Neural progenitor cell (in vitro differentiated cells): Measurements from ENCODE around the gene CEP57. TPM values are rescaled to one million over a fixed set of nuclear protein-coding genes. Genes with fewer than 3 reads are reported as not detected.

Source experiments
- DNase-seq: peaks from one replicate; pipeline ENCODE4 v3.0.0-alpha.2; 2016; ENCODE audit warnings: low spot score
- H2AFZ ChIP-seq: fragments of 200-600 bp; sonication (generic); replicated peaks from 2 replicates; pipeline ENCODE4 v1.6.1; 2016; ENCODE audit warnings: antibody characterized with exemption
- H3F3A ChIP-seq: fragments of 200-600 bp; sonication (generic); 2 replicates; pipeline ENCODE4 v1.6.1; 2016; ENCODE audit warnings: antibody characterized with exemption, low read depth
- H3K27ac ChIP-seq: fragments of 200-600 bp; sonication (generic); 2 replicates; pipeline ENCODE4 v1.5.1; 2016; ENCODE audit warnings: mild to moderate bottlenecking
- H3K27me3 ChIP-seq: fragments of 200-600 bp; sonication (generic); 2 replicates; pipeline ENCODE4 v1.6.1; 2016; ENCODE audit warnings: mild to moderate bottlenecking, moderate library complexity
- H3K36me3 ChIP-seq: fragments of 200-600 bp; sonication (generic); 2 replicates; pipeline ENCODE4 v1.5.1; 2016
- H3K4me1 ChIP-seq: fragments of 200-600 bp; sonication (generic); 2 replicates; pipeline ENCODE4 v1.6.1; 2016; ENCODE audit warnings: mixed run types
- H3K4me2 ChIP-seq: fragments of 200-600 bp; sonication (generic); 2 replicates; pipeline ENCODE4 v1.6.1; 2016
- H3K4me3 ChIP-seq: fragments of 200-600 bp; sonication (generic); 2 replicates; pipeline ENCODE4 v1.5.1; 2016
- H3K79me2 ChIP-seq: fragments of 200-600 bp; sonication (generic); 2 replicates; pipeline ENCODE4 v1.6.1; 2016; ENCODE audit warnings: low read depth
- H3K9ac ChIP-seq: fragments of 200-600 bp; sonication (generic); 2 replicates; pipeline ENCODE4 v1.6.1; 2016
- H3K9me3 ChIP-seq: fragments of 200-600 bp; sonication (generic); 2 replicates; pipeline ENCODE4 v1.5.1; 2016; ENCODE audit warnings: low read depth
- H4K20me1 ChIP-seq: fragments of 200-600 bp; sonication (generic); 2 replicates; pipeline ENCODE4 v1.6.1; 2016; ENCODE audit warnings: low read depth
- H3K27ac Mint-ChIP-seq: 3 replicates; pipeline ENCODE4 v1.8.0; 2021; ENCODE audit warnings: mixed read lengths
- H3K27me3 Mint-ChIP-seq: 2 replicates; pipeline ENCODE4 v1.8.0; 2022; ENCODE audit warnings: low read depth, mild to moderate bottlenecking, inconsistent platforms, moderate library complexity, mixed read lengths; ENCODE audit not compliant: insufficient read depth
- H3K36me3 Mint-ChIP-seq: 3 replicates; pipeline ENCODE4 v1.8.0; 2021; ENCODE audit warnings: mixed read lengths
- H3K4me1 Mint-ChIP-seq: 3 replicates; pipeline ENCODE4 v1.8.0; 2021; ENCODE audit warnings: mixed read lengths
- H3K4me3 Mint-ChIP-seq: 3 replicates; pipeline ENCODE4 v1.8.0; 2021; ENCODE audit warnings: mild to moderate bottlenecking, moderate library complexity, mixed read lengths
- H3K9me3 Mint-ChIP-seq: 3 replicates; pipeline ENCODE4 v1.8.0; 2020; ENCODE audit warnings: mixed read lengths
- CTCF ChIP-seq: fragments of 200-600 bp; sonication (generic); IDR thresholded peaks from 2 replicates; pipeline ENCODE4 v1.5.1; 2017; ENCODE audit warnings: antibody characterized with exemption, mild to moderate bottlenecking
- EZH2 ChIP-seq: fragments of 200-600 bp; sonication (generic); IDR thresholded peaks from 2 replicates; pipeline ENCODE4 v1.6.1; 2017; ENCODE audit warnings: antibody characterized with exemption, mild to moderate bottlenecking, moderate library complexity
- EZH2phosphoT487 ChIP-seq: fragments of 200-600 bp; sonication (generic); IDR thresholded peaks from 2 replicates; pipeline ENCODE4 v1.6.1; 2017; ENCODE audit warnings: antibody characterized with exemption
- total RNA-seq: library from RNA; depleted of rRNA; stranded (reverse); fragments of >200 nt; gene quantifications from 2 replicates; pipeline ENCODE4 v1.2.3, GENCODE V29; 2015; ENCODE audit warnings: low replicate concordance

Gene CEP57
- total RNA-seq, 1 donor from 2014 or later: 185 TPM

DNA sequence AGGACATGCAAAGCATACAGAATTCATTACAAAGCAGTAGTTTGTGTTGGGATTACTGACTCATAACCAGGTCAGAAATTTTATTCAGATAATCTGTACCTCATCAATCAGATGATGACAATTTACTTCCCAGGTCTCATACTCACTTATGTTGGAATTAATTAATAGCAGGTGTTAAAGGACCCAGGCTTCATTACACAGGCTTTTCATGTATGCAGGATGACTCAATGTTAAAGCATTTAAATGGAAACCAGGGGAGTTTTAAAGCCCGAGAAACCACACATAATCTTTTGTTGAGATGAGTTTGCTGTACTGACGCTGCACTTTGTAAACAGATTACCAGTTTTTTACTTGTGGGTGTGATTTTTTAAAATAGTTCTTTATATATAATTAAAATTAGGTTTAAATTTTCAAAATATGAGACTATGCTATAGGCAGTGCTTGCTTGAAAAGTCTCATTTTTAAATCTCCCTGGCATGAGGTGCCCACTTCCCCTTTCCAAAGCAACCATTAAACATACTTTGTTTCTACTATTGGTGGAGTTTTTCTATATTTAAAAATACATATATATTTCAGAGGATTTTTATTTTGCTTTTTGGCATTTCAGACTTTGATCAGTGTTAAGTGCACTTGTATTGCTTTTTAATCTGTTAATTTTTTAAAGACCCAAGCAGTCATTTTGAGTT is 41.0 kb downstream of the CEP57 start:
- Histone ChIP-seq H3K4me2 (no peak overlapping the region), H3K79me2 (no peaks in the 10 kb centered on the region), H3K36me3 (peaks cover 11% of the 10 kb centered on the region), H3K4me3 (no peak overlapping the region), H4K20me1 (no peaks in the 10 kb centered on the region), H3K9me3 (no peaks in the 10 kb centered on the region), H2AFZ (no peak overlapping the region), H3K9ac (no peak overlapping the region), H3F3A (peaks cover 14% of the 10 kb centered on the region), H3K27ac (no peak overlapping the region), H3K27me3 (no peaks in the 10 kb centered on the region), H3K4me1 (no peaks in the 10 kb centered on the region)
- Mint-ChIP-seq H3K27ac (no peak overlapping the region), H3K4me3 (no peak overlapping the region), H3K9me3 (no peaks in the 10 kb centered on the region), H3K27me3 (no peaks in the 10 kb centered on the region), H3K36me3 (peaks cover 24% of the 10 kb centered on the region), H3K4me1 (peaks cover 3% of the 10 kb centered on the region)
- no peak for DNase-seq
- no peak for TF ChIP-seq EZH2phosphoT487
- no peak for TF ChIP-seq CTCF
- TF ChIP-seq EZH2: no peak

DNA sequence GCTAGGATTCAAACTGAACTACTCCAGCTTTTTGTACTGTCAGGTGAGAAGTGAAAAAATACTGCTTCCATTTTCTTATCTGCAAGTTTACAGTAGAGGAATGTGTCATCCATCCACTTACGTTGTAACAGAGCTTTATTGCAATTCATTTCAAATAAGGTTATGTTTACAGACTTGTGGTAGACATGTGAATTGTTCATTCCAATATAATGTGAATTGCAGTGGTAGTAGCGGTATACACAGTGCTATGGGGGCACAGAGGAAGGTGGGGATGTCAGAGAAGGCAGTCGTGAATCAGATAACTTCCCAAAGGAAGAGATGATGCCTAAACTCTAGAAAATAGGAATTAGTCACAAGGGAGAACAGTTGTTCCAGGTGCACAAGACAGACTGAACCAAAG is 42.5 kb downstream of the CEP57 start:
- DNase-seq: no peak
- H3K4me3 Mint-ChIP-seq: no peak overlapping the region
- H3K27me3 ChIP-seq: no peaks in the 10 kb centered on the region
- no peak overlapping the region for H3K4me2 ChIP-seq
- no peaks in the 10 kb centered on the region for H3K27me3 Mint-ChIP-seq
- H3K4me1 ChIP-seq: no peaks in the 10 kb centered on the region
- H3K4me3 ChIP-seq: no peak overlapping the region
- H3K4me1 Mint-ChIP-seq: peaks cover 3% of the 10 kb centered on the region
- no peak overlapping the region for H3K27ac ChIP-seq
- no peak overlapping the region for H2AFZ ChIP-seq
- H4K20me1 ChIP-seq: no peaks in the 10 kb centered on the region
- H3K9ac ChIP-seq: no peak overlapping the region
- no peak overlapping the region for H3K27ac Mint-ChIP-seq
- H3K9me3 Mint-ChIP-seq: no peaks in the 10 kb centered on the region
- no peaks in the 10 kb centered on the region for H3K79me2 ChIP-seq
- peaks cover 15% of the 10 kb centered on the region for H3K36me3 ChIP-seq
- H3K9me3 ChIP-seq: no peaks in the 10 kb centered on the region
- no peak for TF ChIP-seq EZH2phosphoT487
- TF ChIP-seq EZH2: no peak
- no peak for TF ChIP-seq CTCF
- peaks cover 29% of the 10 kb centered on the region for H3K36me3 Mint-ChIP-seq
- H3F3A ChIP-seq: peaks cover 14% of the 10 kb centered on the region

DNA sequence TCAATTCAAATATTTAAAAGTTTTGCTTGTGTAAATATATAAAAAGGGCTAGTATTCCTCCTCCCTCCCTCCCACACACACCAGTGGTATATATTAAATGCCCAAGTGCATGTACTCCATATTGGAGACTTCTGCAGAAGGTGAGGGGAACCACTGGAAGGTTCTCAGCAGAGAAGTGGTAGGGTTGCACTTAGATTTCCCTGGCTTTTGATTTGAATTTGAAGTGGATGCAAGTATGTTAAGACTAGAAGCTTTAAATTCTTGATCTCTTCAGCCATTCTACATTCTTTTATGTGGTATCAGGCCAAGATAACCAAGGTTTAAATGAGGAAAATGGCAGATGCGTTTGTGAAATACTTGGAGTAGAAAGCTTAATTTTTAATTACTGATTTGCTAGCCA is 43.1 kb downstream of the CEP57 start:
- H3K4me1 Mint-ChIP-seq: peaks cover 3% of the 10 kb centered on the region
- H3K4me3 ChIP-seq: no peak overlapping the region
- no peak overlapping the region for H3K27ac ChIP-seq
- H4K20me1 ChIP-seq: no peaks in the 10 kb centered on the region
- no peaks in the 10 kb centered on the region for H3K27me3 ChIP-seq
- H2AFZ ChIP-seq: no peak overlapping the region
- no peak overlapping the region for H3K9ac ChIP-seq
- TF ChIP-seq EZH2: no peak
- TF ChIP-seq EZH2phosphoT487: no peak
- no peak for TF ChIP-seq CTCF
- no peaks in the 10 kb centered on the region for H3K9me3 Mint-ChIP-seq
- no peaks in the 10 kb centered on the region for H3K27me3 Mint-ChIP-seq
- H3K4me1 ChIP-seq: no peaks in the 10 kb centered on the region
- H3K4me2 ChIP-seq: no peak overlapping the region
- no peaks in the 10 kb centered on the region for H3K9me3 ChIP-seq
- peaks cover 28% of the 10 kb centered on the region for H3K36me3 Mint-ChIP-seq
- DNase-seq: no peak
- no peak overlapping the region for H3K27ac Mint-ChIP-seq
- H3F3A ChIP-seq: peaks cover 14% of the 10 kb centered on the region
- H3K79me2 ChIP-seq: no peaks in the 10 kb centered on the region
- no peak overlapping the region for H3K4me3 Mint-ChIP-seq
- H3K36me3 ChIP-seq: peaks cover 15% of the 10 kb centered on the region
